ENCODE measurements around the gene COMTD1. TPM values are rescaled to one million over a fixed set of nuclear protein-coding genes. Genes with fewer than 3 reads are reported as not detected.

Gene COMTD1
- total and polyA plus RNA-seq, 2 of the 8 experiments (the other 6 are each of a cell fraction or from before 2014, with no cell fraction given): 31.9 to 42.4 TPM

DNA sequence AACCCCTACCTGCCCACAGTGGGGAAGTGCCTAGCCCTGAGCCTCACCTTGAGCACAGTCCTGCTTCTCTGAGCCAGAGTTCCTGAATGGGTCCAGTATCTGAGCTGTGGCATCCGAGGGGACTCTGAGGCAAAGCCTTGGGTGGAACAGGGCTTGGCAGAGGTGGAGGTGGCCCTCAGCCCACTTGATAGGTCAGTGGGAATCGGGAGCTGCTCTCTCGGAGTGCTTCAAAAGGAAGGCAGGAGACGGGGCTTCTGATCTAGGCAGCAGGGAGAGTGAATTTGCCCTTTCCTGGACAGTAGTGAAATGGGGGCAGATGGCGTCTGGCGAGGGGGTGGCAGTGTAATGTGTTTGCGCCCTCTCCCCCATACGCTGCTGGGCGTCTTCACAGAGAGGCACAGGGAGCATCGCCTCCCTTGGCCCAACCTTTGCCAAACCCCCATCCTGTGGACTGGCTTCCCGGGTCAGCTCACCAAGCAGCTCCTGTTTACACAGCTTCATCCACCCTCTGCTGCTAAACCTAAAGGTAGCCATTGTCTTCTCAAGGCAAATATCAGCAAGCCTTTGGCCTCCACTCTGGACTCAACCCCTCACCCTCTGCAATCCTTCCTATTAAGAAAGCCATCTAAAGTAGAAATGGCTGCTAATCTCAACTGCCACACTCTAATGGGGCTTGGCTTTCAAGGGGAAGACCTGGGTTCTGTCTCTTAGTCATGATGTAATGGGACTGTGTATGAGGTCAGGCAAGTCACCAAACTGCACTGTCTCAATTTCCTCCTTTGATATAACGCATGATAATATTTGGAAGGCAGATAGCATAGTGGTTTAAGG, 46.3 kb downstream of the COMTD1 start (continued):
- TF ChIP-seq, protein P1, sequence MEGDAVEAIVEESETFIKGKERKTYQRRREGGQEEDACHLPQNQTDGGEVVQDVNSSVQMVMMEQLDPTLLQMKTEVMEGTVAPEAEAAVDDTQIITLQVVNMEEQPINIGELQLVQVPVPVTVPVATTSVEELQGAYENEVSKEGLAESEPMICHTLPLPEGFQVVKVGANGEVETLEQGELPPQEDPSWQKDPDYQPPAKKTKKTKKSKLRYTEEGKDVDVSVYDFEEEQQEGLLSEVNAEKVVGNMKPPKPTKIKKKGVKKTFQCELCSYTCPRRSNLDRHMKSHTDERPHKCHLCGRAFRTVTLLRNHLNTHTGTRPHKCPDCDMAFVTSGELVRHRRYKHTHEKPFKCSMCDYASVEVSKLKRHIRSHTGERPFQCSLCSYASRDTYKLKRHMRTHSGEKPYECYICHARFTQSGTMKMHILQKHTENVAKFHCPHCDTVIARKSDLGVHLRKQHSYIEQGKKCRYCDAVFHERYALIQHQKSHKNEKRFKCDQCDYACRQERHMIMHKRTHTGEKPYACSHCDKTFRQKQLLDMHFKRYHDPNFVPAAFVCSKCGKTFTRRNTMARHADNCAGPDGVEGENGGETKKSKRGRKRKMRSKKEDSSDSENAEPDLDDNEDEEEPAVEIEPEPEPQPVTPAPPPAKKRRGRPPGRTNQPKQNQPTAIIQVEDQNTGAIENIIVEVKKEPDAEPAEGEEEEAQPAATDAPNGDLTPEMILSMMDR (IDR thresholded peaks at IDR 0.05; ENCODE audit: control extremely low read depth in 1 of 3, insufficient read depth in 1 of 3, low read depth in 1 of 3, low read length in 3 of 3): no peak
- TF ChIP-seq, protein P2, sequence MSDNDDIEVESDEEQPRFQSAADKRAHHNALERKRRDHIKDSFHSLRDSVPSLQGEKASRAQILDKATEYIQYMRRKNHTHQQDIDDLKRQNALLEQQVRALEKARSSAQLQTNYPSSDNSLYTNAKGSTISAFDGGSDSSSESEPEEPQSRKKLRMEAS (IDR thresholded peaks at IDR 0.05): no peak
- TF ChIP-seq USF2 (IDR thresholded peaks at IDR 0.05; ENCODE audit: low read length) (no peak), TBP (IDR thresholded peaks at IDR 0.05; ENCODE audit: low read depth, low read length) (no peak), CHD7 (IDR thresholded peaks at IDR 0.05; ENCODE audit: insufficient replicate concordance, low read length) (no peak)
